ENCODE data around the gene BACE2.

- no peak for TF ChIP-seq CTCF (IDR thresholded peaks at IDR 0.05 in 2 of 3, conservative IDR thresholded peaks at IDR 0.05 in 1 of 3; ENCODE audit: borderline replicate concordance in 1 of 3, insufficient read depth in 1 of 3, low read depth in 2 of 3, low read length in 2 of 3)
- TF ChIP-seq, protein P1, sequence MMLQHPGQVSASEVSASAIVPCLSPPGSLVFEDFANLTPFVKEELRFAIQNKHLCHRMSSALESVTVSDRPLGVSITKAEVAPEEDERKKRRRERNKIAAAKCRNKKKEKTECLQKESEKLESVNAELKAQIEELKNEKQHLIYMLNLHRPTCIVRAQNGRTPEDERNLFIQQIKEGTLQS (IDR thresholded peaks at IDR 0.05) = no peak
These were observed 148.5 kb downstream of the BACE2 start, which contains the start of gene FAM3B for GRCh38 chr21:41316200-41317062.

Data from HCT116 (cell line).